Measurements from ENCODE around the gene ZFTA.

GRCh38 chr11:63749624-63750023 is 19.0 kb downstream of the ZFTA start:
- TF ChIP-seq CTCF (IDR thresholded peaks at IDR 0.05 in 8 of 11, conservative IDR thresholded peaks at IDR 0.05 in 3 of 11), result no peak
- TF ChIP-seq POLR2A (IDR thresholded peaks at IDR 0.05), result no peak
- TF ChIP-seq POLR2AphosphoS5 (IDR thresholded peaks at IDR 0.05), result no peak

Data from spleen (tissue), 7 donors.